ENCODE data around the gene PDE4B. TPM values are rescaled to one million over a fixed set of nuclear protein-coding genes. Genes with fewer than 3 reads are reported as not detected.

The PDE4B gene
- total RNA-seq, 1 experiment from 2014 or later: 9.0 TPM

GRCh38 chr1:66311628-66312027 lies 518.9 kb downstream of the PDE4B start:
- DNase-seq (ENCODE audit: low read depth): no peak

- DNase-seq (ENCODE audit: low read depth): no peak
Observed at GRCh38 chr1:66312271-66312990, 519.7 kb downstream of the PDE4B start.

- no peak for DNase-seq (ENCODE audit: low read depth)
Observed at GRCh38 chr1:66313429-66313828, 520.7 kb downstream of the PDE4B start.

GRCh38 chr1:66315671-66316070 lies 523.0 kb downstream of the PDE4B start:
- peak; percentile 42 for DNase-seq (ENCODE audit: low read depth)

GRCh38 chr1:66316464-66317247 lies 524.0 kb downstream of the PDE4B start:
- no peak for DNase-seq (ENCODE audit: low read depth)

- no peak for DNase-seq (ENCODE audit: low read depth)
Observed at GRCh38 chr1:66317248-66317515, 524.5 kb downstream of the PDE4B start.

- DNase-seq (ENCODE audit: low read depth): no peak
Observed at GRCh38 chr1:66320231-66320630, 527.5 kb downstream of the PDE4B start.

- DNase-seq (ENCODE audit: low read depth): peak; percentile 82
Observed at GRCh38 chr1:66322462-66322861, 529.8 kb downstream of the PDE4B start.

GRCh38 chr1:66323958-66324625 lies 531.4 kb downstream of the PDE4B start:
- peak; percentile 75 for DNase-seq (ENCODE audit: low read depth)

GRCh38 chr1:66325594-66326380 lies 533.1 kb downstream of the PDE4B start:
- DNase-seq (ENCODE audit: low read depth): no peak

GRCh38 chr1:66326867-66327266 lies 534.2 kb downstream of the PDE4B start:
- peak; percentile 24 for DNase-seq (ENCODE audit: low read depth)

GRCh38 chr1:66327588-66327987 lies 534.9 kb downstream of the PDE4B start:
- no peak for DNase-seq (ENCODE audit: low read depth)

- DNase-seq (ENCODE audit: low read depth): no peak
Observed at GRCh38 chr1:66328896-66329295, 536.2 kb downstream of the PDE4B start.

- peak; percentile 36 for DNase-seq (ENCODE audit: low read depth)
Observed at GRCh38 chr1:66330722-66331141, 538.0 kb downstream of the PDE4B start.

GRCh38 chr1:66331658-66332547 lies 539.2 kb downstream of the PDE4B start:
- DNase-seq (ENCODE audit: low read depth): peak; percentile 86

GRCh38 chr1:66332548-66332901 lies 539.8 kb downstream of the PDE4B start:
- no peak for DNase-seq (ENCODE audit: low read depth)

GRCh38 chr1:66333466-66334199 lies 540.9 kb downstream of the PDE4B start:
- DNase-seq (ENCODE audit: low read depth): no peak

GRCh38 chr1:66334318-66334717 lies 541.6 kb downstream of the PDE4B start:
- DNase-seq (ENCODE audit: low read depth): no peak

- DNase-seq (ENCODE audit: low read depth): no peak
Observed at GRCh38 chr1:66335125-66335524, 542.4 kb downstream of the PDE4B start.

- peak; percentile 39 for DNase-seq (ENCODE audit: low read depth)
Observed at GRCh38 chr1:66335859-66336640, 543.4 kb downstream of the PDE4B start.

Data from RPMI7951 (cell line).